CD4-positive, alpha-beta T cell treated with Interleukin-12 subunit alpha and Interleukin-12 subunit beta, for 1 hour (primary cell): ENCODE measurements around the gene LENEP.

ENCODE experiments used
- DNase-seq: peaks from one replicate; pipeline ENCODE4 v3.0.0-alpha.2; 2020

The LENEP gene

GRCh38 chr1:155012026-155012546, 18.7 kb downstream of the LENEP start:
- DNase-seq: no peak

- no peak for DNase-seq
These were observed 19.6 kb downstream of the LENEP start for GRCh38 chr1:155012776-155013602.

GRCh38 chr1:155013632-155014031, 20.2 kb downstream of the LENEP start:
- no peak for DNase-seq

- no peak for DNase-seq
These were observed 21.5 kb downstream of the LENEP start for GRCh38 chr1:155014709-155015508.

GRCh38 chr1:155015527-155016230, 22.3 kb downstream of the LENEP start:
- no peak for DNase-seq

GRCh38 chr1:155016231-155016831, 22.9 kb downstream of the LENEP start:
- DNase-seq: no peak

GRCh38 chr1:155017041-155017945, 23.9 kb downstream of the LENEP start:
- DNase-seq: peak; percentile 91

GRCh38 chr1:155017946-155018316, 24.5 kb downstream of the LENEP start:
- DNase-seq: no peak

- DNase-seq: no peak
These were observed 25.4 kb downstream of the LENEP start for GRCh38 chr1:155018617-155019348.

GRCh38 chr1:155019377-155020245, 26.2 kb downstream of the LENEP start:
- no peak for DNase-seq

- DNase-seq: no peak
These were observed 28.9 kb downstream of the LENEP start for GRCh38 chr1:155022136-155022926.

- no peak for DNase-seq
These were observed 29.5 kb downstream of the LENEP start for GRCh38 chr1:155022927-155023236.

GRCh38 chr1:155023627-155024026, 30.2 kb downstream of the LENEP start:
- DNase-seq: no peak

GRCh38 chr1:155024315-155024714, 30.9 kb downstream of the LENEP start:
- no peak for DNase-seq

- DNase-seq: no peak
These were observed 32.8 kb downstream of the LENEP start for GRCh38 chr1:155026154-155026553.

GRCh38 chr1:155026588-155026987, 33.2 kb downstream of the LENEP start:
- DNase-seq: no peak

- no peak for DNase-seq
These were observed 36.3 kb downstream of the LENEP start for GRCh38 chr1:155029513-155030242.

- no peak for DNase-seq
These were observed 36.9 kb downstream of the LENEP start for GRCh38 chr1:155030243-155030795.
